ENCODE data around the gene DOCK6. TPM values are rescaled to one million over a fixed set of nuclear protein-coding genes. Genes with fewer than 3 reads are reported as not detected.
A peak's percentile ranks its signal among the peaks of the same experiment; 100 is the strongest.

DOCK6 gene
- total RNA-seq, 1 donor from 2014 or later = 65.8 TPM

GRCh38 chr19:11288349-11288748, 26.0 kb upstream of the DOCK6 start:
- peaks cover 3% of the 10 kb centered on the region for H3K4me1 ChIP-seq
- H3K27me3 ChIP-seq = no peaks in the 10 kb centered on the region
- no peak overlapping the region for H3K27ac ChIP-seq
- no peaks in the 10 kb centered on the region for H3K36me3 ChIP-seq
- no peak overlapping the region for H3K4me3 ChIP-seq
- DNase-seq (ENCODE audit: extremely low spot score in 2 of 2) = no peak
- H3K9me3 ChIP-seq = no peaks in the 10 kb centered on the region
- TF ChIP-seq, protein P1, sequence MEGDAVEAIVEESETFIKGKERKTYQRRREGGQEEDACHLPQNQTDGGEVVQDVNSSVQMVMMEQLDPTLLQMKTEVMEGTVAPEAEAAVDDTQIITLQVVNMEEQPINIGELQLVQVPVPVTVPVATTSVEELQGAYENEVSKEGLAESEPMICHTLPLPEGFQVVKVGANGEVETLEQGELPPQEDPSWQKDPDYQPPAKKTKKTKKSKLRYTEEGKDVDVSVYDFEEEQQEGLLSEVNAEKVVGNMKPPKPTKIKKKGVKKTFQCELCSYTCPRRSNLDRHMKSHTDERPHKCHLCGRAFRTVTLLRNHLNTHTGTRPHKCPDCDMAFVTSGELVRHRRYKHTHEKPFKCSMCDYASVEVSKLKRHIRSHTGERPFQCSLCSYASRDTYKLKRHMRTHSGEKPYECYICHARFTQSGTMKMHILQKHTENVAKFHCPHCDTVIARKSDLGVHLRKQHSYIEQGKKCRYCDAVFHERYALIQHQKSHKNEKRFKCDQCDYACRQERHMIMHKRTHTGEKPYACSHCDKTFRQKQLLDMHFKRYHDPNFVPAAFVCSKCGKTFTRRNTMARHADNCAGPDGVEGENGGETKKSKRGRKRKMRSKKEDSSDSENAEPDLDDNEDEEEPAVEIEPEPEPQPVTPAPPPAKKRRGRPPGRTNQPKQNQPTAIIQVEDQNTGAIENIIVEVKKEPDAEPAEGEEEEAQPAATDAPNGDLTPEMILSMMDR (IDR thresholded peaks at IDR 0.05) = peak in 1 of 3 experiments; percentile 6
- no peak for TF ChIP-seq POLR2AphosphoS5 (IDR thresholded peaks at IDR 0.05; ENCODE audit: insufficient read depth in 1 of 2, low read depth in 1 of 2)
- intact Hi-C loops (cut with DNase I) = loop anchor here (5.0 kb wide), 1 partner anchor 156 kb away; no protein-coding TSS in a partner anchor

- intact Hi-C loops (cut with DNase I) = loop anchor here (5.0 kb wide), 1 partner anchor 154 kb away; no protein-coding TSS in a partner anchor
- no peaks in the 10 kb centered on the region for H3K4me1 ChIP-seq
- H3K4me3 ChIP-seq = no peak overlapping the region
- H3K27me3 ChIP-seq = no peaks in the 10 kb centered on the region
- peak overlapping the region; percentile 20 for H3K27ac ChIP-seq
- TF ChIP-seq, protein P1 (IDR thresholded peaks at IDR 0.05) = no peak
- TF ChIP-seq POLR2A (IDR thresholded peaks at IDR 0.05) (no peak), POLR2AphosphoS5 (IDR thresholded peaks at IDR 0.05; ENCODE audit: insufficient read depth in 1 of 2, low read depth in 1 of 2) (no peak)
- H3K9me3 ChIP-seq = no peaks in the 10 kb centered on the region
- no peaks in the 10 kb centered on the region for H3K36me3 ChIP-seq
- DNase-seq (ENCODE audit: extremely low spot score in 2 of 2) = no peak
Observed at GRCh38 chr19:11286312-11286974, 24.1 kb upstream of the DOCK6 start.

DNA sequence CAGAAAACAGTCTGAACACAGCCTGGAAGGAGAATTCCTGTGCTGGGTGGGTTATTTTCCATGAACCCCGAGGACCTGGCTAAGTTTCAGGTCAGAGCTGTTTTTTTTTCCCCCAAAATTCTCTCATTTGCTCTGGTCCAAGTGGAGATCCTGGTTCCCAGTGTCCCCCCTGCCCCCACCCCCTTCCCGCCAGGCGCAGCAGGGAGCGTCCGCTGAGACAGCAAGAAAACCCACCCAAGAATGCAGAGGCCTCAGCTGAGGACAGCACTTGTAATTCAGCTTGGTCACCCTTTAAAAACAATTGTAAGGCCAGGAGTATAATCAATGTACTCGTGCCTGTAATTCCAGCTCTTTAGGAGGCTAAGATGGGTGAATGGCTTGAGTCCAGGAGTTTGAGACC, 22.2 kb upstream of the DOCK6 start:
- no peaks in the 10 kb centered on the region for H3K4me1 ChIP-seq
- intact Hi-C loops (cut with DNase I) = no loop called here
- TF ChIP-seq, protein P1 (IDR thresholded peaks at IDR 0.05) = no peak
- TF ChIP-seq POLR2A (IDR thresholded peaks at IDR 0.05) (no peak), POLR2AphosphoS5 (IDR thresholded peaks at IDR 0.05; ENCODE audit: insufficient read depth in 1 of 2, low read depth in 1 of 2) (no peak)
- H3K36me3 ChIP-seq = no peaks in the 10 kb centered on the region
- DNase-seq (ENCODE audit: extremely low spot score in 2 of 2) = no peak
- no peak overlapping the region for H3K27ac ChIP-seq
- H3K4me3 ChIP-seq = no peak overlapping the region
- no peaks in the 10 kb centered on the region for H3K27me3 ChIP-seq
- no peaks in the 10 kb centered on the region for H3K9me3 ChIP-seq

DNA sequence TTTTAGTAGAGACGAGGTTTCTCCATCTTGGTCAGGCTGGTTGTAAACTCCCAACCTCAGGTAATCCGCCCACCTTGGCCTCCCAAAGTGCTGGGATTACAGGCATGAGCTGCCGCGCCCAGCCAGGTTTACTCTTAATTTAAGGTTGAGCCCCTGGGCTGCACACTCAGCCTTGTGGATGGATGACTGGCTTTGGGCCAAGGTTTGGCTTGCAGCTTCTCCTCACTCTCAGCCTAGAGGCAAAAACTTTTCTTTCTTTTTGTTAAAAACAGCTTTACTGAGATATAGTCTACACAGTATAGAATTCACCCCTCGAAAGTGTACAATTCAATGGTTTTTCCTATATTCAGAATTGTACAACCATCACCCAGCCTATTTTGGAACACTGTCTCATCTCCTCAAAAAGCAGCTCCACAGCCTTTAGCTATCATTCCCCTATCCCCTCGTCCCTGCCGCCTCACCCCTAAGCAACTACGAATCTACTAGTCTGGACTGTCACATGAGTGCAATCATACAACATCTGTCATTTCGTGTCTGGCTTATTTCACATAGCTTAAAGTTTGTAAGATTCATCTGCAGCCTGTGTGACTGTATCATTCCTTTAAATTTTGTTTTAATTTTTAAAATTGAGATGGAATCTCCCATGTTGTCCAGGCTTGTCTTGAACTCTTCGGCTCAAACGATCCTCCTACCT, 19.2 kb upstream of the DOCK6 start:
- no peaks in the 10 kb centered on the region for H3K27me3 ChIP-seq
- no peak for TF ChIP-seq POLR2AphosphoS5 (IDR thresholded peaks at IDR 0.05; ENCODE audit: insufficient read depth in 1 of 2, low read depth in 1 of 2)
- TF ChIP-seq, protein P1 (IDR thresholded peaks at IDR 0.05) = no peak
- no peak for TF ChIP-seq POLR2A (IDR thresholded peaks at IDR 0.05)
- intact Hi-C loops (cut with DNase I) = no loop called here
- H3K27ac ChIP-seq = no peak overlapping the region
- no peak for DNase-seq (ENCODE audit: extremely low spot score in 2 of 2)
- no peak overlapping the region for H3K4me3 ChIP-seq
- no peaks in the 10 kb centered on the region for H3K4me1 ChIP-seq
- no peaks in the 10 kb centered on the region for H3K9me3 ChIP-seq
- no peaks in the 10 kb centered on the region for H3K36me3 ChIP-seq
